SK-N-SH treated with all-trans-retinoic acid at 6 μM for 48 hours (cell line): ENCODE data around the gene CACNA2D3.

Experiments used
- ARNTL ChIP-seq: fragments of 450-650 bp; formaldehyde crosslinking; IDR thresholded peaks from 2 replicates; pipeline ENCODE4 v1.5.0; 2020; ENCODE audit warnings: low read depth, mild to moderate bottlenecking, moderate library complexity, borderline replicate concordance
- ISL1 ChIP-seq: fragments of 250-450 bp; sonication (Bioruptor Pico); IDR thresholded peaks from 2 replicates; pipeline ENCODE4 v2.1.2; 2022; ENCODE audit warnings: mild to moderate bottlenecking, moderate library complexity
- OSR1 ChIP-seq: fragments of 250-450 bp; sonication (Bioruptor Pico); IDR thresholded peaks from 2 replicates; pipeline ENCODE4 v1.8.0; 2022; ENCODE audit warnings: moderate library complexity, mild to moderate bottlenecking, inconsistent platforms
- RARB ChIP-seq: fragments of 250-450 bp; sonication (Bioruptor Pico); IDR thresholded peaks from 2 replicates; pipeline ENCODE4 v1.8.0; 2021; ENCODE audit warnings: mild to moderate bottlenecking, moderate library complexity
- SNAI2 ChIP-seq: fragments of 250-450 bp; sonication (Bioruptor Pico); IDR thresholded peaks from 2 replicates; pipeline ENCODE4 v1.5.0; 2020; ENCODE audit warnings: mild to moderate bottlenecking, moderate library complexity
- ZFP3 ChIP-seq: fragments of 250-450 bp; sonication (Bioruptor Pico); IDR thresholded peaks from 2 replicates; pipeline ENCODE4 v1.5.0; 2020; ENCODE audit warnings: mild to moderate bottlenecking, moderate library complexity
- ZFP30 ChIP-seq: fragments of 450-650 bp; formaldehyde crosslinking; IDR thresholded peaks from 2 replicates; pipeline ENCODE4 v1.5.0; 2022; ENCODE audit warnings: mild to moderate bottlenecking, moderate library complexity
- ZNF8 ChIP-seq: fragments of 450-650 bp; formaldehyde crosslinking; IDR thresholded peaks from 2 replicates; pipeline ENCODE4 v1.5.0; 2020; ENCODE audit warnings: mild to moderate bottlenecking, moderate library complexity
- TF ChIP-seq, protein P1 (sequence below): fragments of 250-450 bp; sonication (Bioruptor Pico); IDR thresholded peaks from 2 replicates; pipeline ENCODE4 v1.8.0; 2021; ENCODE audit warnings: low read depth, mild to moderate bottlenecking, moderate library complexity, borderline replicate concordance
- TF ChIP-seq, protein P2 (sequence below): fragments of 250-450 bp; sonication (Bioruptor Pico); IDR thresholded peaks from 2 replicates; pipeline ENCODE4 v1.8.0; 2020; ENCODE audit warnings: mild to moderate bottlenecking, moderate library complexity, borderline replicate concordance
- TF ChIP-seq, protein P3 (sequence below): fragments of 250-450 bp; sonication (Bioruptor Pico); IDR thresholded peaks from 2 replicates; pipeline ENCODE4 v1.5.1; 2020; ENCODE audit warnings: low read depth, mild to moderate bottlenecking, moderate library complexity

DNA sequence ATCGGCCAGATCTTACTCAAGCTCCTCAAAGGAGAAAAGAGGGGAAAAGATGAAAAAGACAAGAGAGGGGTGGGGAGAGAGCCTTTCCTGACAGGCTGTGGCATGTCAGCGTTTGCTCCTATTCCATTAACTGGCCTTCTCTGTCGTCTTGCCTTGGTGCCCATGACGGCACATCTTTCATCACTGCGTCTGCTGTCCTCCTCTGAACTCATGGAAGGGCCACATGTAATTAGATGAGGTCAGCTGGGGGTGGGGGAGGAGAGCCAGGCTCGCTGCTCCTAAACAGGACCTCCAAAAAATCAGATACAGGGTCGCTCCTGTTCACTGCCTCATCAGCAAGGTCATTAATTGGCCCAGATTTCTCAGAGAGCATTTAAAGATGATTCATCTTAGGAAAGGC lies 755.8 kb downstream of the CACNA2D3 start:
- TF ChIP-seq, protein P1, sequence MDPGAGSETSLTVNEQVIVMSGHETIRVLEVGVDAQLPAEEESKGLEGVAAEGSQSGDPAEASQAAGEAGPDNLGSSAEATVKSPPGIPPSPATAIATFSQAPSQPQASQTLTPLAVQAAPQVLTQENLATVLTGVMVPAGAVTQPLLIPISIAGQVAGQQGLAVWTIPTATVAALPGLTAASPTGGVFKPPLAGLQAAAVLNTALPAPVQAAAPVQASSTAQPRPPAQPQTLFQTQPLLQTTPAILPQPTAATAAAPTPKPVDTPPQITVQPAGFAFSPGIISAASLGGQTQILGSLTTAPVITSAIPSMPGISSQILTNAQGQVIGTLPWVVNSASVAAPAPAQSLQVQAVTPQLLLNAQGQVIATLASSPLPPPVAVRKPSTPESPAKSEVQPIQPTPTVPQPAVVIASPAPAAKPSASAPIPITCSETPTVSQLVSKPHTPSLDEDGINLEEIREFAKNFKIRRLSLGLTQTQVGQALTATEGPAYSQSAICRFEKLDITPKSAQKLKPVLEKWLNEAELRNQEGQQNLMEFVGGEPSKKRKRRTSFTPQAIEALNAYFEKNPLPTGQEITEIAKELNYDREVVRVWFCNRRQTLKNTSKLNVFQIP (CRISPR knock-in tag) = no peak
- no peak for TF ChIP-seq ZFP3 (CRISPR knock-in tag)
- TF ChIP-seq OSR1 (CRISPR knock-in tag) = no peak
- TF ChIP-seq, protein P2, sequence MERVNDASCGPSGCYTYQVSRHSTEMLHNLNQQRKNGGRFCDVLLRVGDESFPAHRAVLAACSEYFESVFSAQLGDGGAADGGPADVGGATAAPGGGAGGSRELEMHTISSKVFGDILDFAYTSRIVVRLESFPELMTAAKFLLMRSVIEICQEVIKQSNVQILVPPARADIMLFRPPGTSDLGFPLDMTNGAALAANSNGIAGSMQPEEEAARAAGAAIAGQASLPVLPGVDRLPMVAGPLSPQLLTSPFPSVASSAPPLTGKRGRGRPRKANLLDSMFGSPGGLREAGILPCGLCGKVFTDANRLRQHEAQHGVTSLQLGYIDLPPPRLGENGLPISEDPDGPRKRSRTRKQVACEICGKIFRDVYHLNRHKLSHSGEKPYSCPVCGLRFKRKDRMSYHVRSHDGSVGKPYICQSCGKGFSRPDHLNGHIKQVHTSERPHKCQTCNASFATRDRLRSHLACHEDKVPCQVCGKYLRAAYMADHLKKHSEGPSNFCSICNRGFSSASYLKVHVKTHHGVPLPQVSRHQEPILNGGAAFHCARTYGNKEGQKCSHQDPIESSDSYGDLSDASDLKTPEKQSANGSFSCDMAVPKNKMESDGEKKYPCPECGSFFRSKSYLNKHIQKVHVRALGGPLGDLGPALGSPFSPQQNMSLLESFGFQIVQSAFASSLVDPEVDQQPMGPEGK (CRISPR knock-in tag) = no peak
- no peak for TF ChIP-seq RARB (CRISPR knock-in tag)
- TF ChIP-seq, protein P3, sequence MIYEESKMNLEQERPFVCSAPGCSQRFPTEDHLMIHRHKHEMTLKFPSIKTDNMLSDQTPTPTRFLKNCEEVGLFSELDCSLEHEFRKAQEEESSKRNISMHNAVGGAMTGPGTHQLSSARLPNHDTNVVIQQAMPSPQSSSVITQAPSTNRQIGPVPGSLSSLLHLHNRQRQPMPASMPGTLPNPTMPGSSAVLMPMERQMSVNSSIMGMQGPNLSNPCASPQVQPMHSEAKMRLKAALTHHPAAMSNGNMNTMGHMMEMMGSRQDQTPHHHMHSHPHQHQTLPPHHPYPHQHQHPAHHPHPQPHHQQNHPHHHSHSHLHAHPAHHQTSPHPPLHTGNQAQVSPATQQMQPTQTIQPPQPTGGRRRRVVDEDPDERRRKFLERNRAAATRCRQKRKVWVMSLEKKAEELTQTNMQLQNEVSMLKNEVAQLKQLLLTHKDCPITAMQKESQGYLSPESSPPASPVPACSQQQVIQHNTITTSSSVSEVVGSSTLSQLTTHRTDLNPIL = no peak
- TF ChIP-seq ARNTL (CRISPR knock-in tag) = no peak
- TF ChIP-seq SNAI2 (CRISPR knock-in tag) = no peak
- TF ChIP-seq ISL1 (CRISPR knock-in tag) = no peak
- TF ChIP-seq ZNF8 (CRISPR knock-in tag) = no peak
- no peak for TF ChIP-seq ZFP30
